BJ (cell line): ENCODE results near the gene TPRG1. TPM values are rescaled to one million over a fixed set of nuclear protein-coding genes. Genes with fewer than 3 reads are reported as not detected.

ENCODE experiments used
- CTCF ChIA-PET: fragments of 350-600 bp; formaldehyde crosslinking; extraction: SDS; loops from one replicate; lab custom pipeline; 2021; ENCODE audit warnings: antibody characterized with exemption, inconsistent platforms; lab: Yijun Ruan, JAX
- POLR2A ChIA-PET: fragments of 300-600 bp; sonication (Branson Sonifier 250); formaldehyde crosslinking; extraction: SDS; loops from one replicate; lab custom pipeline; 2021; ENCODE audit warnings: antibody characterized with exemption; lab: Charles Lee
- DNase-seq: peaks from one replicate; pipeline ENCODE4 v3.0.0-alpha.2; 2011; ENCODE audit warnings: low read depth
- H3K27me3 ChIP-seq: 2 replicates; pipeline ENCODE4 v1.6.0; 2011; ENCODE audit warnings: low read length; ENCODE audit not compliant: control insufficient read depth, insufficient read depth
- H3K36me3 ChIP-seq: 2 replicates; pipeline ENCODE4 v1.5.1; 2011; ENCODE audit warnings: low read length; ENCODE audit not compliant: control insufficient read depth, insufficient read depth
- H3K4me3 ChIP-seq: 2 replicates; pipeline ENCODE4 v1.5.1; 2011; ENCODE audit warnings: low read depth, mild to moderate bottlenecking, control low read depth, low read length
- polyA plus RNA-seq: library from polyadenylated mRNA; depleted of rRNA; stranded (reverse); fragments of >200 nt; gene quantifications from 2 replicates; pipeline ENCODE4 v1.2.3, GENCODE V29; 2011
- TF ChIP-seq, protein P1 (sequence below): IDR thresholded peaks from 2 replicates; pipeline ENCODE4 v1.5.1; 2011; ENCODE audit warnings: low read depth, mild to moderate bottlenecking, control low read depth, inconsistent platforms, low read length, moderate library complexity; ENCODE audit not compliant: insufficient read depth

The TPRG1 gene
- polyA plus RNA-seq, 1 experiment: 0.16 TPM

DNA sequence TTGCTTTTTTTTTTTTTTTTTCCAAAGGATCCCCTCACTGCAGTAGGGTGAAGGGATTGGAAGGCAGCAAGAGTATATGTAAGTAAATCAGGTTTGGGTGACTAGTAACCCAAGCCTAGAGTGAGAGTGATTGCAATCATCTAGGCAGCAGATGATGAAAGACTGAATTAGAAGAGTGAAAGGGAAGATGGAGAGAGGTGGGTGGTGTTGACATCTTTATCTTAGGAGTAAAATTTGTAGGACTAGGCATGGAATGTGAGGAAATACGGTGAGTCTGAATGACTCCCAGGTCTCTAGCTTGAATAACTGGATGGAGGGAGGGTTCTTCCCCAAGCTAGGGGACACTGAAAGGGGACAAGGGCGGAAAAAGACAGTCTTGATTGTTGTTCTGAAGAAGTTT, 63.4 kb downstream of the TPRG1 start:
- ChIA-PET POLR2A (no interaction called here), CTCF (interaction anchor here (0.8 to 1.6 kb wide), 2 partner anchors 11 to 259 kb away, joined by 3 to 5 read pairs; no protein-coding TSS in a partner anchor)
- no peaks in the 10 kb centered on the region for H3K36me3 ChIP-seq
- no peaks in the 10 kb centered on the region for H3K27me3 ChIP-seq
- H3K4me3 ChIP-seq: no peak overlapping the region
- TF ChIP-seq, protein P1, sequence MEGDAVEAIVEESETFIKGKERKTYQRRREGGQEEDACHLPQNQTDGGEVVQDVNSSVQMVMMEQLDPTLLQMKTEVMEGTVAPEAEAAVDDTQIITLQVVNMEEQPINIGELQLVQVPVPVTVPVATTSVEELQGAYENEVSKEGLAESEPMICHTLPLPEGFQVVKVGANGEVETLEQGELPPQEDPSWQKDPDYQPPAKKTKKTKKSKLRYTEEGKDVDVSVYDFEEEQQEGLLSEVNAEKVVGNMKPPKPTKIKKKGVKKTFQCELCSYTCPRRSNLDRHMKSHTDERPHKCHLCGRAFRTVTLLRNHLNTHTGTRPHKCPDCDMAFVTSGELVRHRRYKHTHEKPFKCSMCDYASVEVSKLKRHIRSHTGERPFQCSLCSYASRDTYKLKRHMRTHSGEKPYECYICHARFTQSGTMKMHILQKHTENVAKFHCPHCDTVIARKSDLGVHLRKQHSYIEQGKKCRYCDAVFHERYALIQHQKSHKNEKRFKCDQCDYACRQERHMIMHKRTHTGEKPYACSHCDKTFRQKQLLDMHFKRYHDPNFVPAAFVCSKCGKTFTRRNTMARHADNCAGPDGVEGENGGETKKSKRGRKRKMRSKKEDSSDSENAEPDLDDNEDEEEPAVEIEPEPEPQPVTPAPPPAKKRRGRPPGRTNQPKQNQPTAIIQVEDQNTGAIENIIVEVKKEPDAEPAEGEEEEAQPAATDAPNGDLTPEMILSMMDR: no peak
- DNase-seq: no peak

DNA sequence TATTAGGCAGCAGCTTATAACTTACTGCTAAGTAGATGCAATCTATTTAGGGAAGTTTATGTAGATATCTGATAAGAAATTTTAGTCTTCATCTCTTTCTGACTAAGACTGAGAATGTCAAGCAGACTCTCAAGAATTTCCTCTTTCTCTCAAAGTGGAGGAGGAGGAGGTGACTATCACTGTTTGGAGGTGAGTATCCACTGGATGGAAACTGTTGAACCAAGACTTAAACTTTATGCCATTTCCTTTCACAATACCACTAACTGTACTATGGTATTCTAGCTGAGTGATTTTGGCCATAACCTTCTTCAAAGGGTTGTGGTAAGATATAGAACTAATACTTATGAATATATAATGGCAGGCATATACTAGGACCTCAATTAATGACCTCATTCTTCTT, 64.6 kb downstream of the TPRG1 start:
- CTCF ChIA-PET: no interaction called here
- no peaks in the 10 kb centered on the region for H3K36me3 ChIP-seq
- POLR2A ChIA-PET: no interaction called here
- TF ChIP-seq, protein P1: no peak
- H3K4me3 ChIP-seq: no peak overlapping the region
- H3K27me3 ChIP-seq: no peaks in the 10 kb centered on the region
- DNase-seq: no peak

DNA sequence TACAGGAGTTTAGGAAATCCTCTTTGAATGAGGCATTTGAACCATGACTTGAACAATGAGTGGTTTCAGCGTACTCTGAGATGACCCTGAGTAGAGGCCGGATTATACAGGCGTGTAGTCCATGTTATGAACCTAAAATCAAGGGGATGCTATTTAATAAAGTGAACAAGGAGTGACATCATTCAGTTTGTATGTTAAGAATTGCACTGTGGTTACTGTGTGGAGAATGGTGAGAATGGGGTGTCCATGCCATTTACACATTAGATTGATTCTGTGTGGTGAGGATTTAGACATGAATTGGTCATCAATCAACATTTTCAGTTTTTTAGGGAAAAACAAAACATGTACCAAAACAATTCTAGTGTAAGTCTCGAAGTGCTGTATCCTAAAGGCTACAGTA, 65.8 kb downstream of the TPRG1 start:
- DNase-seq: no peak

DNA sequence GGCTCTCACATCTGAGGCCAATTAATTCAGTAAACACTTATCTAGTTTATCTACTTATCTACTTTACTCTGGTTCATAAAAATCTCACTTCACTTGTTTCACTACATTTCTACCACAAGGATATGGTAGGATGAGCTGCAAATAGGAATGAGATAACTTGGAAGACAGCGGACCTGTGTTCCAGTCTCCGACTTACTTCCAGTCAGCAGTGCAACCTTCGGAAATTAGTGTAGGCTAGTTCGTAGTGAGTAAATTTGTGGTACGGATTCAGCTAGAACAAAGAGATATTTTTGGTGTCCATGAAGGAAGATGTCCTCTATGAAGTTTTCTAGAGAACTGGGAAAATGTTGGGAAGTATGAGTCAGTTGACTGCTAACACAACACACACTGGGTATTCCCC, 66.3 kb downstream of the TPRG1 start:
- ChIA-PET CTCF (no interaction called here), POLR2A (no interaction called here)
- Histone ChIP-seq H3K27me3 (no peaks in the 10 kb centered on the region), H3K4me3 (no peak overlapping the region), H3K36me3 (no peaks in the 10 kb centered on the region)
- DNase-seq: no peak
- TF ChIP-seq, protein P1: no peak

More for the DNA sequence above, 65.8 kb downstream of the TPRG1 start:
- H3K27me3 ChIP-seq: no peaks in the 10 kb centered on the region
- H3K4me3 ChIP-seq: no peak overlapping the region
- CTCF ChIA-PET: no interaction called here
- TF ChIP-seq, protein P1: no peak
- no peaks in the 10 kb centered on the region for H3K36me3 ChIP-seq
- POLR2A ChIA-PET: no interaction called here

DNA sequence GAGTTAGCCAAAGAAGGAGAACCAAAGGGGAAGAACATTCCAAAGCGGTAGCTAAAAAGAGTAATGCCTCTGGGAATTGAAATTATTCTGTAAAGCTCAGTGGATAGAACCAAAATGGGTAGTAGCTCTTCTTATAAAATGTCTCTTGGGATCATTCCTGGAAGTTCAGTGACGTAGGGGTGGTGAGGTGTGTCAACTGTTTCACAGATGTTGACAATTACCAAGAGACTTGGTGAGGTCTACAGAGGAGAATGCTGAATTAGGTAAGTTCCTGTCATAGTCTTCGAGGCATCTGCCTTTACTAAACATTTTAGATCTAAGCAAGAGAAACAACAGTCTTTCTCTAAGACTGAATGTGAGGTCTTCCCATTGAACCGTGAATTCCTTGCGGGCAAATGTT, 67.8 kb downstream of the TPRG1 start:
- ChIA-PET CTCF (no interaction called here), POLR2A (no interaction called here)
- TF ChIP-seq, protein P1: no peak
- Histone ChIP-seq H3K36me3 (no peaks in the 10 kb centered on the region), H3K4me3 (no peak overlapping the region), H3K27me3 (no peaks in the 10 kb centered on the region)
- DNase-seq: no peak
